ENCODE data around the gene MAP2K3. TPM values are rescaled to one million over a fixed set of nuclear protein-coding genes. Genes with fewer than 3 reads are reported as not detected.
"Not testable (repeated sequence)": the region's sequence is repeated elsewhere in the genome, so short reads cannot be mapped to it uniquely, and the experiment has no call there.

The MAP2K3 gene
- total and polyA plus RNA-seq, 2 of the 4 experiments (the other 2 are of a cell fraction) = 23.5 to 82.2 TPM

- H3K4me2 ChIP-seq (ENCODE audit: low read depth, low read length); H2AK9ac ChIP-seq (replicated peaks; ENCODE audit: low read depth, low read length, poor library complexity); H4K20me1 ChIP-seq (ENCODE audit: insufficient read depth, low read length); H2BK120ac ChIP-seq (ENCODE audit: low read depth, low read length); H4K8ac ChIP-seq (ENCODE audit: low read depth in 2 of 2, low read length in 2 of 2); H2BK20ac ChIP-seq (ENCODE audit: low read depth, low read length); POLR2A ChIA-PET (ENCODE audit: unreplicated experiment); H3K4ac ChIP-seq (ENCODE audit: low read depth, low read length); H2BK15ac ChIP-seq (ENCODE audit: low read depth, low read length); H3K14ac ChIP-seq (replicated peaks; ENCODE audit: low read depth, low read length); DNase-seq; H4K5ac ChIP-seq (ENCODE audit: low read depth, low read length); H3K56ac ChIP-seq (ENCODE audit: extremely low read depth, insufficient read depth, low read length); H3K79me1 ChIP-seq (ENCODE audit: low read depth in 1 of 2, low read length in 2 of 2); H3K9me1 ChIP-seq (ENCODE audit: insufficient read depth, low read length); H3K9me3 ChIP-seq (ENCODE audit: control insufficient read depth, insufficient read depth, low read length); dilution Hi-C loops (cut with HindIII; ENCODE audit: low sequenced_read_pairs, unreplicated experiment); H4K91ac ChIP-seq (ENCODE audit: insufficient read depth, low read depth, low read length); H3K9ac ChIP-seq (ENCODE audit: low read depth, low read length); H3K27me3 ChIP-seq (ENCODE audit: control insufficient read depth, insufficient read depth, low read length); H3K18ac ChIP-seq (ENCODE audit: low read depth, low read length); H3K27ac ChIP-seq (ENCODE audit: insufficient read depth, low read length); H3K4me3 ChIP-seq (ENCODE audit: insufficient read depth, low read depth, low read length); H2AK5ac ChIP-seq (ENCODE audit: low read depth, low read length); BruUV-seq (replicated peaks); CTCF ChIA-PET; H2BK5ac ChIP-seq (ENCODE audit: low read depth, low read length, poor library complexity, severe bottlenecking); intact Hi-C loops (cut with micrococcal nuclease); H3K23ac ChIP-seq (ENCODE audit: low read depth, low read length); H2AFZ ChIP-seq (replicated peaks; ENCODE audit: low read length, poor library complexity); H3K4me1 ChIP-seq (ENCODE audit: control insufficient read depth, insufficient read depth, low read length); ATAC-seq (ENCODE audit: low read depth): not testable (repeated sequence)
- in situ Hi-C loops (cut with MboI; ENCODE audit: low sequenced_read_pairs) = loop anchor here (25.0 kb wide), 1 partner anchor 474 kb away; no protein-coding TSS in a partner anchor
- WGBS, 2 experiments (ENCODE audit: extremely low coverage in 2 of 2, insufficient read length in 1 of 2) = no CpG with 5 or more reads among the region's 2 CpGs
- H3K36me3 ChIP-seq (ENCODE audit: control insufficient read depth, insufficient read depth, low read length) = peaks cover 26% of the 10 kb centered on the region
Observed at GRCh38 chr17:21313761-21314160, 29.2 kb downstream of the MAP2K3 start.

- H2AK9ac ChIP-seq (replicated peaks; ENCODE audit: low read depth, low read length, poor library complexity); H3K4me1 ChIP-seq (ENCODE audit: control insufficient read depth, insufficient read depth, low read length); H3K27ac ChIP-seq (ENCODE audit: insufficient read depth, low read length); H3K9me3 ChIP-seq (ENCODE audit: control insufficient read depth, insufficient read depth, low read length); dilution Hi-C loops (cut with HindIII; ENCODE audit: low sequenced_read_pairs, unreplicated experiment); H4K5ac ChIP-seq (ENCODE audit: low read depth, low read length); intact Hi-C loops (cut with micrococcal nuclease); H3K4me2 ChIP-seq (ENCODE audit: low read depth, low read length); H3K18ac ChIP-seq (ENCODE audit: low read depth, low read length); H4K8ac ChIP-seq (ENCODE audit: low read depth in 2 of 2, low read length in 2 of 2); H4K20me1 ChIP-seq (ENCODE audit: insufficient read depth, low read length); ATAC-seq (ENCODE audit: low read depth); H3K56ac ChIP-seq (ENCODE audit: extremely low read depth, insufficient read depth, low read length); DNase-seq; H3K4me3 ChIP-seq (ENCODE audit: insufficient read depth, low read depth, low read length); H3K79me1 ChIP-seq (ENCODE audit: low read depth in 1 of 2, low read length in 2 of 2); H2BK15ac ChIP-seq (ENCODE audit: low read depth, low read length); H3K9ac ChIP-seq (ENCODE audit: low read depth, low read length); H3K9me1 ChIP-seq (ENCODE audit: insufficient read depth, low read length); H3K14ac ChIP-seq (replicated peaks; ENCODE audit: low read depth, low read length); H2BK120ac ChIP-seq (ENCODE audit: low read depth, low read length); H2BK5ac ChIP-seq (ENCODE audit: low read depth, low read length, poor library complexity, severe bottlenecking); H3K4ac ChIP-seq (ENCODE audit: low read depth, low read length); H2AK5ac ChIP-seq (ENCODE audit: low read depth, low read length); H3K27me3 ChIP-seq (ENCODE audit: control insufficient read depth, insufficient read depth, low read length); H2AFZ ChIP-seq (replicated peaks; ENCODE audit: low read length, poor library complexity); H3K23ac ChIP-seq (ENCODE audit: low read depth, low read length); H2BK20ac ChIP-seq (ENCODE audit: low read depth, low read length); POLR2A ChIA-PET (ENCODE audit: unreplicated experiment); H4K91ac ChIP-seq (ENCODE audit: insufficient read depth, low read depth, low read length); CTCF ChIA-PET: not testable (repeated sequence)
- BruUV-seq (replicated peaks) = TSS peak; percentile 71
- in situ Hi-C loops (cut with MboI; ENCODE audit: low sequenced_read_pairs) = loop anchor here (25.0 kb wide), 1 partner anchor 473 kb away; no protein-coding TSS in a partner anchor
- H3K36me3 ChIP-seq (ENCODE audit: control insufficient read depth, insufficient read depth, low read length) = peaks cover 21% of the 10 kb centered on the region
- 93% methylated on average over 2 of the region's 7 CpGs; no CpG with 5 or more reads in 1 of the 2 experiments for WGBS, 2 experiments (ENCODE audit: extremely low coverage in 2 of 2, insufficient read length in 1 of 2)
Observed at GRCh38 chr17:21314261-21314664, 29.8 kb downstream of the MAP2K3 start.
